Kidney (tissue), 14 donors: ENCODE data around the gene STAP2. TPM values are rescaled to one million over a fixed set of nuclear protein-coding genes. Genes with fewer than 3 reads are reported as not detected.
A peak's percentile ranks its signal among the peaks of the same experiment; 100 is the strongest.

ENCODE experiments used
- DNase-seq, 5 donors: peaks; one replicate each; pipeline ENCODE4 v3.0.0-alpha.2; 2013 to 2020
- FAIRE-seq: peaks from 2 replicates; lab custom pipeline; 2012; peaks lifted over from hg19 to GRCh38; lab: Jason Lieb, UNC
- H3K27ac ChIP-seq, 2 donors: one replicate each; pipeline ENCODE4 v1.7.0; 2013; ENCODE audit warnings: low read depth in 2 of 2, low read length in 2 of 2, inconsistent platforms in 1 of 2
- H3K27me3 ChIP-seq: one replicate; pipeline ENCODE4 v1.7.1; 2013; ENCODE audit warnings: low read length, inconsistent platforms; ENCODE audit not compliant: control insufficient read depth, insufficient read depth
- H3K36me3 ChIP-seq, 3 donors: one replicate each; pipeline versions ENCODE4 v1.7.0 to v1.7.1; 2013; ENCODE audit warnings: low read length in 3 of 3, control low read depth in 1 of 3, inconsistent platforms in 1 of 3; ENCODE audit not compliant: insufficient read depth in 3 of 3, control insufficient read depth in 2 of 3
- H3K4me1 ChIP-seq, 3 donors: one replicate each; pipeline versions ENCODE4 v1.7.0 to v1.7.1; 2013; ENCODE audit warnings: low read length in 3 of 3, inconsistent platforms in 1 of 3, low read depth in 1 of 3; ENCODE audit not compliant: control insufficient read depth in 2 of 3, insufficient read depth in 2 of 3
- H3K4me3 ChIP-seq, 3 donors: one replicate each; pipeline versions ENCODE4 v1.7.0 to v1.8.1; 2013; ENCODE audit warnings: low read length in 3 of 3, control low read depth in 1 of 3, inconsistent platforms in 1 of 3
- H3K9ac ChIP-seq, 3 donors: one replicate each; pipeline versions ENCODE4 v1.7.0 to v1.7.1; 2013; ENCODE audit warnings: low read length in 3 of 3, control low read depth in 1 of 3, inconsistent platforms in 1 of 3
- H3K9me3 ChIP-seq, 3 donors: one replicate each; pipeline versions ENCODE4 v1.7.0 to v1.7.1; 2013; ENCODE audit warnings: low read length in 3 of 3, control low read depth in 1 of 3, inconsistent platforms in 1 of 3; ENCODE audit not compliant: control insufficient read depth in 2 of 3, insufficient read depth in 1 of 3
- CTCF ChIP-seq: IDR thresholded peaks from 3 replicates; pipeline ENCODE4 v1.5.1; 2012; ENCODE audit warnings: mild to moderate bottlenecking, moderate library complexity, borderline replicate concordance; ENCODE audit not compliant: insufficient read depth; ENCODE audit errors: extremely low read depth
- intact Hi-C: fragments of 100-400 bp; cut with DNase I; formaldehyde crosslinking; loops from one replicate; pipeline ENCODE4 v1.11.1; 2022
- polyA plus RNA-seq: library from polyadenylated mRNA; stranded (reverse); fragments of 350-450 nt; fragmentation: Illumina TruSeq; extraction: RNeasy Lipid Tissue Mini Kit (QIAGEN cat#74804); gene quantifications from one replicate; pipeline ENCODE4 v1.2.3, GENCODE V29; 2014; ENCODE audit warnings: low read depth, low replicate concordance; ENCODE audit not compliant: insufficient read depth
- total RNA-seq: library from RNA; stranded (reverse); fragmentation: NEBNext Ultra II Directional; extraction: Animal tissue kit (Norgen Biotek cat#: 25700); gene quantifications from one replicate; pipeline ENCODE4 v1.2.1, GENCODE V29; 2021
- donor health status: control.
- donor health status: control.
- donor health status: control.
- donor health status: control.
- donor health status: control.
- donor health status: DM: yes; HTN: yes; CAD: no.
- donor health status: Normal renal cell carcinoma (clear cell type).

The STAP2 gene
- total and polyA plus RNA-seq, 2 donors from 2014 or later, result 32.3 to 61.5 TPM

GRCh38 chr19:4305257-4305612, 33.4 kb downstream of the STAP2 start:
- no peak for FAIRE-seq
- no peak overlapping the region for H3K4me3 ChIP-seq
- no peaks in the 10 kb centered on the region for H3K27me3 ChIP-seq

GRCh38 chr19:4304538-4305256, 33.9 kb downstream of the STAP2 start, which contains the start of gene FSD1:
Gene FSD1, plus strand, starts transcription at chr19:4304598. Its CDS starts 149 bp downstream, at chr19:4304747.
- Histone ChIP-seq H3K9me3 (no peaks in the 10 kb centered on the region), H3K9ac (no peak within 1 kb of the TSS), H3K27ac (no peak within 1 kb of the TSS), H3K27me3 (no peaks in the 10 kb centered on the region), H3K36me3 (no peaks in the 10 kb centered on the region), H3K4me3 (no peak within 1 kb of the TSS), H3K4me1 (no peaks in the 10 kb centered on the region)
- TF ChIP-seq CTCF, result no peak
- DNase-seq, result peak in 4 of 5 donors; percentile 64 to 84 (median 72)
- no peak for FAIRE-seq
- intact Hi-C loops, result no loop called here

More at GRCh38 chr19:4305257-4305612, 33.4 kb downstream of the STAP2 start:
- intact Hi-C loops, result no loop called here
- Histone ChIP-seq H3K4me1 (no peaks in the 10 kb centered on the region), H3K9ac (no peak overlapping the region), H3K36me3 (no peaks in the 10 kb centered on the region), H3K27ac (no peak overlapping the region), H3K9me3 (no peaks in the 10 kb centered on the region)
- TF ChIP-seq CTCF, result no peak
- DNase-seq, result no peak

- Histone ChIP-seq H3K27me3 (no peaks in the 10 kb centered on the region), H3K9me3 (no peaks in the 10 kb centered on the region), H3K4me3 (no peak overlapping the region), H3K4me1 (no peaks in the 10 kb centered on the region), H3K27ac (no peak overlapping the region), H3K36me3 (no peaks in the 10 kb centered on the region), H3K9ac (no peak overlapping the region)
- intact Hi-C loops, result no loop called here
- DNase-seq (no peak), FAIRE-seq (no peak)
- no peak for TF ChIP-seq CTCF
Observed at GRCh38 chr19:4303819-4304537, 34.6 kb downstream of the STAP2 start.
